ENCODE measurements around the gene ALDH8A1. TPM values are rescaled to one million over a fixed set of nuclear protein-coding genes. Genes with fewer than 3 reads are reported as not detected.

Gene ALDH8A1
- total RNA-seq, 1 experiment from 2014 or later = 0.29 TPM

DNA sequence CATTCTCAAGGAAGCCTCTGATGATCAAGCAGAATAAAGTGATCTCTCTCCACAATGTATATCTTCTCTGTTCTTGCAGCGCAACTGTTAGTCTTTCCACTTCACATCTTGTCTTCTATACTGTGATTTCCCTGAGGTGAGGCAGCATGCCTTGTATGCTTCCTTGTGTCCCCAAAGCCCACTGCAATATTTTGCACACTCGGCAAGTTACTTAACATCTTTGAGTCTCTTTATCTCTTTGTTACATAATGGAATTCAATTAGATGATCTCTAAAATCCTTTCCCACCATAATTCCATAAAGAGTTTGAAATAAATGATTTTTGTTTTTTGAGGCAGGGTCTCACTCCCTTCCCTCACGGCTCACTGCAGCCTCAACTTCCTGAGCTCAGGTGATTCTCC is 40.4 kb upstream of the ALDH8A1 start:
- intact Hi-C loops (cut with micrococcal nuclease; ENCODE audit: unreplicated experiment) = no loop called here
- BruUV-seq (replicated peaks) = no TSS peak
- TF ChIP-seq, protein P1, sequence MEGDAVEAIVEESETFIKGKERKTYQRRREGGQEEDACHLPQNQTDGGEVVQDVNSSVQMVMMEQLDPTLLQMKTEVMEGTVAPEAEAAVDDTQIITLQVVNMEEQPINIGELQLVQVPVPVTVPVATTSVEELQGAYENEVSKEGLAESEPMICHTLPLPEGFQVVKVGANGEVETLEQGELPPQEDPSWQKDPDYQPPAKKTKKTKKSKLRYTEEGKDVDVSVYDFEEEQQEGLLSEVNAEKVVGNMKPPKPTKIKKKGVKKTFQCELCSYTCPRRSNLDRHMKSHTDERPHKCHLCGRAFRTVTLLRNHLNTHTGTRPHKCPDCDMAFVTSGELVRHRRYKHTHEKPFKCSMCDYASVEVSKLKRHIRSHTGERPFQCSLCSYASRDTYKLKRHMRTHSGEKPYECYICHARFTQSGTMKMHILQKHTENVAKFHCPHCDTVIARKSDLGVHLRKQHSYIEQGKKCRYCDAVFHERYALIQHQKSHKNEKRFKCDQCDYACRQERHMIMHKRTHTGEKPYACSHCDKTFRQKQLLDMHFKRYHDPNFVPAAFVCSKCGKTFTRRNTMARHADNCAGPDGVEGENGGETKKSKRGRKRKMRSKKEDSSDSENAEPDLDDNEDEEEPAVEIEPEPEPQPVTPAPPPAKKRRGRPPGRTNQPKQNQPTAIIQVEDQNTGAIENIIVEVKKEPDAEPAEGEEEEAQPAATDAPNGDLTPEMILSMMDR (IDR thresholded peaks at IDR 0.05; ENCODE audit: insufficient read depth in 1 of 2, low read depth in 1 of 2, low read length in 1 of 2, severe bottlenecking in 1 of 2, unreplicated experiment in 1 of 2) = no peak
- no peaks in the 10 kb centered on the region for H3K9me3 Mint-ChIP-seq (ENCODE audit: unreplicated experiment)
- no peak overlapping the region for H3K4me3 Mint-ChIP-seq (ENCODE audit: unreplicated experiment)
- DNase-seq = no peak
- CTCF ChIA-PET = no interaction called here
- peaks cover 18% of the 10 kb centered on the region for H3K36me3 Mint-ChIP-seq (ENCODE audit: insufficient read depth, unreplicated experiment)
- no peaks in the 10 kb centered on the region for H3K27me3 Mint-ChIP-seq (ENCODE audit: insufficient read depth, unreplicated experiment)
- no peak overlapping the region for H3K27ac Mint-ChIP-seq (ENCODE audit: unreplicated experiment)
- Histone ChIP-seq H3K4me3 (ENCODE audit: low read depth, low read length) (no peak overlapping the region), H3K4me1 (no peaks in the 10 kb centered on the region), H3K36me3 (ENCODE audit: control insufficient read depth, insufficient read depth, low read length) (no peaks in the 10 kb centered on the region), H3K9me3 (no peaks in the 10 kb centered on the region), H3K27me3 (replicated peaks; ENCODE audit: control insufficient read depth, insufficient read depth, low read length) (no peaks in the 10 kb centered on the region)
- POLR2A ChIA-PET = no interaction called here
- H3K4me1 Mint-ChIP-seq (ENCODE audit: low read depth, unreplicated experiment) = no peaks in the 10 kb centered on the region

GRCh38 chr6:134984821-134985220 is 34.9 kb upstream of the ALDH8A1 start:
- H3K4me1 ChIP-seq = peaks cover 15% of the 10 kb centered on the region; the same call in 1 of the 2 replicates
- no peaks in the 10 kb centered on the region for H3K36me3 ChIP-seq (ENCODE audit: control insufficient read depth, insufficient read depth, low read length)
- no peaks in the 10 kb centered on the region for H3K9me3 ChIP-seq
- H3K36me3 Mint-ChIP-seq (ENCODE audit: insufficient read depth, unreplicated experiment) = peaks cover 35% of the 10 kb centered on the region
- H3K4me3 ChIP-seq (ENCODE audit: low read depth, low read length) = no peak overlapping the region
- DNase-seq = no peak
- no peaks in the 10 kb centered on the region for H3K27me3 Mint-ChIP-seq (ENCODE audit: insufficient read depth, unreplicated experiment)
- TF ChIP-seq, protein P1 (IDR thresholded peaks at IDR 0.05; ENCODE audit: insufficient read depth in 1 of 2, low read depth in 1 of 2, low read length in 1 of 2, severe bottlenecking in 1 of 2, unreplicated experiment in 1 of 2) = no peak
- no peaks in the 10 kb centered on the region for H3K27me3 ChIP-seq (replicated peaks; ENCODE audit: control insufficient read depth, insufficient read depth, low read length)
- BruUV-seq (replicated peaks) = no TSS peak
- H3K27ac Mint-ChIP-seq (ENCODE audit: unreplicated experiment) = no peak overlapping the region
- POLR2A ChIA-PET = no interaction called here
- CTCF ChIA-PET = no interaction called here
- no peak overlapping the region for H3K4me3 Mint-ChIP-seq (ENCODE audit: unreplicated experiment)
- intact Hi-C loops (cut with micrococcal nuclease; ENCODE audit: unreplicated experiment) = no loop called here
- H3K4me1 Mint-ChIP-seq (ENCODE audit: low read depth, unreplicated experiment) = no peaks in the 10 kb centered on the region
- H3K9me3 Mint-ChIP-seq (ENCODE audit: unreplicated experiment) = no peaks in the 10 kb centered on the region

DNA sequence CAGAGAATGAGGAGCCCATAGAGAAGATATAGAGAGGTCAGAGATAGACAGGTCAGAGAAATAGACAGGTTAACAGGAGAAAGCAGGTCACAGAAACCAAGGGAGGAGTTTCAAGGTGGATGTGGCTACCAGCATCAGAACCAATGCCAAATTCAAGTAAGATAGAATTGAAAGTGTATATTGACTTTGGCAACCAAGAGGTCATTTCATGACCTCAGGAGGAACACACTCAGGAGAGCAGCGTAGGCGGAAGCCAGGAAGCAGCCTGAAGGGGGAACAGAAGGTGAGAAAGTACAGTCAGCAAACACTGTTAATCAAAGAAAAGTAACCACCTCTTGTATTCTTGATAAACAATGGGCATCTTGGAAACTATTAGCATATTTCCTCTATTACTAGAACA is 33.9 kb upstream of the ALDH8A1 start:
- no peak overlapping the region for H3K4me3 Mint-ChIP-seq (ENCODE audit: unreplicated experiment)
- H3K36me3 Mint-ChIP-seq (ENCODE audit: insufficient read depth, unreplicated experiment) = peaks cover 27% of the 10 kb centered on the region
- DNase-seq = no peak
- CTCF ChIA-PET = no interaction called here
- no peaks in the 10 kb centered on the region for H3K36me3 ChIP-seq (ENCODE audit: control insufficient read depth, insufficient read depth, low read length)
- no peak overlapping the region for H3K4me3 ChIP-seq (ENCODE audit: low read depth, low read length)
- H3K27ac Mint-ChIP-seq (ENCODE audit: unreplicated experiment) = no peak overlapping the region
- H3K9me3 ChIP-seq = no peaks in the 10 kb centered on the region
- peaks cover 15% of the 10 kb centered on the region; the same call in 1 of the 2 replicates for H3K4me1 ChIP-seq
- no peaks in the 10 kb centered on the region for H3K27me3 Mint-ChIP-seq (ENCODE audit: insufficient read depth, unreplicated experiment)
- H3K9me3 Mint-ChIP-seq (ENCODE audit: unreplicated experiment) = no peaks in the 10 kb centered on the region
- no peaks in the 10 kb centered on the region for H3K27me3 ChIP-seq (replicated peaks; ENCODE audit: control insufficient read depth, insufficient read depth, low read length)
- intact Hi-C loops (cut with micrococcal nuclease; ENCODE audit: unreplicated experiment) = no loop called here
- POLR2A ChIA-PET = no interaction called here
- no peaks in the 10 kb centered on the region for H3K4me1 Mint-ChIP-seq (ENCODE audit: low read depth, unreplicated experiment)
- TF ChIP-seq, protein P1 (IDR thresholded peaks at IDR 0.05; ENCODE audit: insufficient read depth in 1 of 2, low read depth in 1 of 2, low read length in 1 of 2, severe bottlenecking in 1 of 2, unreplicated experiment in 1 of 2) = no peak
- no TSS peak for BruUV-seq (replicated peaks)
